BJ (cell line): ENCODE measurements around the gene NEIL3. TPM values are rescaled to one million over a fixed set of nuclear protein-coding genes. Genes with fewer than 3 reads are reported as not detected.

ENCODE experiments used
- CTCF ChIA-PET: fragments of 350-600 bp; formaldehyde crosslinking; extraction: SDS; loops from one replicate; lab custom pipeline; 2021; ENCODE audit warnings: antibody characterized with exemption, inconsistent platforms; lab: Yijun Ruan, JAX
- POLR2A ChIA-PET: fragments of 300-600 bp; sonication (Branson Sonifier 250); formaldehyde crosslinking; extraction: SDS; loops from one replicate; lab custom pipeline; 2021; ENCODE audit warnings: antibody characterized with exemption; lab: Charles Lee
- DNase-seq: peaks from one replicate; pipeline ENCODE4 v3.0.0-alpha.2; 2011; ENCODE audit warnings: low read depth
- H3K27me3 ChIP-seq: 2 replicates; pipeline ENCODE4 v1.6.0; 2011; ENCODE audit warnings: low read length; ENCODE audit not compliant: control insufficient read depth, insufficient read depth
- H3K36me3 ChIP-seq: 2 replicates; pipeline ENCODE4 v1.5.1; 2011; ENCODE audit warnings: low read length; ENCODE audit not compliant: control insufficient read depth, insufficient read depth
- H3K4me3 ChIP-seq: 2 replicates; pipeline ENCODE4 v1.5.1; 2011; ENCODE audit warnings: low read depth, mild to moderate bottlenecking, control low read depth, low read length
- polyA plus RNA-seq: library from polyadenylated mRNA; depleted of rRNA; stranded (reverse); fragments of >200 nt; gene quantifications from 2 replicates; pipeline ENCODE4 v1.2.3, GENCODE V29; 2011
- TF ChIP-seq, protein P1 (sequence below): IDR thresholded peaks from 2 replicates; pipeline ENCODE4 v1.5.1; 2011; ENCODE audit warnings: low read depth, mild to moderate bottlenecking, control low read depth, inconsistent platforms, low read length, moderate library complexity; ENCODE audit not compliant: insufficient read depth

Gene NEIL3
- polyA plus RNA-seq, 1 experiment: 3.6 TPM

DNA sequence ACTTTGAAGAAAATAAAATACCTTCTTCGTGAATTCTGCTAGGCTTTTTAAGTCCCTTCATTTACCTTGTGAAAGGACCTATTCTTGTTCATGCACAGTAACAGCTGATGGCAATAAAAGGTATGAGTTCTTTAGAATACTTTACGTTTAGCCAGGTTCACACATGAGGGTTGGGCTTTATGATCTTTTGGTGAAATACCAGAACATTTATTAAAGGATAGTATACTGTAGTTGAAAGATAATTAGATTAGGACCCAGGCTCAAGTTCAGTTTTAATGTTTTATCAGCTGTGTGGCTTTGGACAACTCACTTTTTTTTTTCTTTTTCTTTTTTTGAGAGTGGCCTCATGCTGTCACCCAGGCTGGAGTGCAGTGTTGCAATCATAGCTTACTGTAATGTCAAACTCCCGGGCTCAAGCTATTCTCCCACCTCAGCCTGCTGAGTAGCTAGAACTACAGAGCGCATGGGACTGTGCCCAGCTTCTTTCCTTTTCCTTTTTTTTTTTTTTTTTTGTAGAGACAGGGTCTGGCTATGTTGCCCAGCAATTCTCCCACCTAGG, 28.2 kb upstream of the NEIL3 start:
- TF ChIP-seq, protein P1, sequence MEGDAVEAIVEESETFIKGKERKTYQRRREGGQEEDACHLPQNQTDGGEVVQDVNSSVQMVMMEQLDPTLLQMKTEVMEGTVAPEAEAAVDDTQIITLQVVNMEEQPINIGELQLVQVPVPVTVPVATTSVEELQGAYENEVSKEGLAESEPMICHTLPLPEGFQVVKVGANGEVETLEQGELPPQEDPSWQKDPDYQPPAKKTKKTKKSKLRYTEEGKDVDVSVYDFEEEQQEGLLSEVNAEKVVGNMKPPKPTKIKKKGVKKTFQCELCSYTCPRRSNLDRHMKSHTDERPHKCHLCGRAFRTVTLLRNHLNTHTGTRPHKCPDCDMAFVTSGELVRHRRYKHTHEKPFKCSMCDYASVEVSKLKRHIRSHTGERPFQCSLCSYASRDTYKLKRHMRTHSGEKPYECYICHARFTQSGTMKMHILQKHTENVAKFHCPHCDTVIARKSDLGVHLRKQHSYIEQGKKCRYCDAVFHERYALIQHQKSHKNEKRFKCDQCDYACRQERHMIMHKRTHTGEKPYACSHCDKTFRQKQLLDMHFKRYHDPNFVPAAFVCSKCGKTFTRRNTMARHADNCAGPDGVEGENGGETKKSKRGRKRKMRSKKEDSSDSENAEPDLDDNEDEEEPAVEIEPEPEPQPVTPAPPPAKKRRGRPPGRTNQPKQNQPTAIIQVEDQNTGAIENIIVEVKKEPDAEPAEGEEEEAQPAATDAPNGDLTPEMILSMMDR: no peak
- Histone ChIP-seq H3K27me3 (no peaks in the 10 kb centered on the region), H3K36me3 (no peaks in the 10 kb centered on the region), H3K4me3 (no peak overlapping the region)
- CTCF ChIA-PET: interaction anchor here (0.6 to 1.4 kb wide), 7 partner anchors 9 to 1083 kb away, joined by 3 to 4 read pairs (median 3); no protein-coding TSS in a partner anchor
- no peak for DNase-seq
- POLR2A ChIA-PET: interaction anchor here (0.6 to 0.7 kb wide), 2 partner anchors 17 to 27 kb away, joined by 4 to 7 read pairs; no protein-coding TSS in a partner anchor

DNA sequence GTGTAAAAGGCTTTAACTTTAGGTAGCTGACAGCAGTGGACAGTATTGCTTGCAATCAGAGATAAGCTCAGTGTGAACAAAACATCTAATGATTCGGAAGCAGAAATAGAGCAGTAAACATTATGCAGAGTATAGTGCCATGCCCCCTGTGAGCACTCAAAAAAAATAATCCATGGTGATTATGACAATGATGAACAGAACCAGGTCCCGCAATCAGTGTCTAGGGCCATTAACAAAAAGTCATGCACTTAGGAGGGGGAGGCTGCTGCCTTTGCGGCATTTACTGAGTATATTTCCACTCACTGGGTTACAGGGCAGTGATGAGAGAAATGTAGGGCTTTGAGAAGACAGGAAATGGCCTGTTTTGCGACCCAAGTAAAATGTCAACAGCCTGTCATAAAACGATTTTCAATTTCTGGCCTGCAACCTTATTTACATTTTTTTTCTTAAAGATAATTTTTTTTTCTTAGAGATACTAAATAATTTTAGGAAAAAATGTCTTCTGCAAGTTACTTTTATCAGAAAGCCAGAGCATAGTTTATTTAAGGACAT, 27.3 kb upstream of the NEIL3 start:
- POLR2A ChIA-PET: interaction anchor here (0.7 kb wide), 1 partner anchor 28 kb away, joined by 7 read pairs; no protein-coding TSS in a partner anchor

DNA sequence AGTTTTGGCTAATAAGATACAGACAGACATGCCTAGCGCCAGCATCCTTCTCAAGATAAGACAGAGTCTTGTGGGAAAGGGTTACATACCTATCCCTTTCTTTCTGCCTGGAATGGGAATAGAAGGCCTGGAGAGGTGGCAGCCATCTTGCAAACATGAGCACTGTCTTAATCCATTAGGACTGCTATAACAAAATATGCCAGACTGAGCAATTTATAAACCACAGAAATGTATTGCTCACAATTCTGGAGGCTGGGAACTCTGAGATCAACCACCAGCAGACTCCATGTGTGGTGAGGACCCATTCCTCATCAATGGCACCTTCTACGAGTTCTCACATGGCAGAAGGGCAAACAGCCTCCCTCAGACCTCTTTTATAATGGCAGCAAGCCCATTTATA, 26.5 kb upstream of the NEIL3 start:
- DNase-seq: peak; percentile 45
- ChIA-PET POLR2A (interaction anchor here (0.7 kb wide), 1 partner anchor 340 kb away, joined by 4 read pairs; no protein-coding TSS in a partner anchor), CTCF (interaction anchor here (0.7 kb wide), 1 partner anchor 11 kb away, joined by 3 read pairs; no protein-coding TSS in a partner anchor)
- H3K4me3 ChIP-seq: no peak overlapping the region
- H3K36me3 ChIP-seq: no peaks in the 10 kb centered on the region
- H3K27me3 ChIP-seq: no peaks in the 10 kb centered on the region
- TF ChIP-seq, protein P1: no peak

More for the DNA sequence above, 27.3 kb upstream of the NEIL3 start:
- Histone ChIP-seq H3K36me3 (no peaks in the 10 kb centered on the region), H3K27me3 (no peaks in the 10 kb centered on the region), H3K4me3 (no peak overlapping the region)
- CTCF ChIA-PET: interaction anchor here (0.6 to 1.4 kb wide), 3 partner anchors 10 to 166 kb away, joined by 3 read pairs; no protein-coding TSS in a partner anchor
- TF ChIP-seq, protein P1: no peak
- no peak for DNase-seq

DNA sequence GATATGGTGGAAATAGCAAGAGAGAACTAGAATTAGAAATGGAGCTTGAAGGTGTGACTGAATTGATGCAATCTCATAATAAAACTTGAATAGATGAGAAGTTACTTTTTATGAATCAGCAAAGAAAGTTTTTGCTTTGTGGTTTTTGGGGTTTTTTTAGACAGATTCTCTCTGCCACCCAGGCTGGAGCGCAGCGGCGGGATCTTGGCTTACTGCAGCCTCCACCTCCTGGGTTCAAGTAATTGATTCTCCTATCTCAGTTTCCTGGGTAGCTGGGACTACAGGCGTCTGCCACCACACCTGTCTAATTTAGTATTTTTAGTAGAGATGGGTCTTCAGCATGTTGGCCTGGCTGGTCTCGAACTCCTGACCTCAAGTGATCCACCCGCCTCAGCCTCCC, 23.7 kb upstream of the NEIL3 start:
- POLR2A ChIA-PET: no interaction called here
- CTCF ChIA-PET: interaction anchor here (0.6 kb wide), 1 partner anchor 31 kb away, joined by 4 read pairs; no protein-coding TSS in a partner anchor
- Histone ChIP-seq H3K36me3 (no peaks in the 10 kb centered on the region), H3K27me3 (no peaks in the 10 kb centered on the region), H3K4me3 (no peak overlapping the region)
- DNase-seq: no peak
- TF ChIP-seq, protein P1: no peak

DNA sequence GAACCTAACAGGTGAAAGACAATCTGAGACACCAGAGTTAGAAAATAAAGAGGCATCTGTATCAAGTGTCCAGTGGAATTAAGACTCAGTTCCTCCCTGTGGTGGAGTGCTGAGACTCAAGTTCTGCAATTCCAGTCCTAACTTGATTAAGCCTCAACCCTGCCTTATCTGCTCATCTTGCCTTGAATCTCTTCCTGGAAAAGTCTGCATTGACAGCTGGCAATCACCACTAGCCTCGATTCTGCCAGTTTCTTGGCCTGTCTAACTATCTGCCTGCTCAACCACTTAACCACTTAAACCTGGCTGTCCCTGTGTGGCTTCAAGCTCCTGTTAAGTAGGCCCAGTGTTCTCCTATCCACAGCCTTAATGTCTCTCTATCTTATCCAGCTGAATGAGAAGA, 22.4 kb upstream of the NEIL3 start:
- ChIA-PET POLR2A (no interaction called here), CTCF (interaction anchor here (1.2 kb wide), 1 partner anchor 9 kb away, joined by 5 read pairs; no protein-coding TSS in a partner anchor)
- Histone ChIP-seq H3K4me3 (no peak overlapping the region), H3K36me3 (no peaks in the 10 kb centered on the region), H3K27me3 (no peaks in the 10 kb centered on the region)
- DNase-seq: no peak
- TF ChIP-seq, protein P1: no peak
